Airway epithelial cell (primary cell): ENCODE results near the gene FIGLA. TPM values are rescaled to one million over a fixed set of nuclear protein-coding genes. Genes with fewer than 3 reads are reported as not detected.

Source experiments
- total RNA-seq: library from RNA; depleted of rRNA; stranded (reverse); fragments of >200 nt; gene quantifications from 2 replicates; pipeline ENCODE4 v1.2.3, GENCODE V29; 2015

The FIGLA gene, protein sequence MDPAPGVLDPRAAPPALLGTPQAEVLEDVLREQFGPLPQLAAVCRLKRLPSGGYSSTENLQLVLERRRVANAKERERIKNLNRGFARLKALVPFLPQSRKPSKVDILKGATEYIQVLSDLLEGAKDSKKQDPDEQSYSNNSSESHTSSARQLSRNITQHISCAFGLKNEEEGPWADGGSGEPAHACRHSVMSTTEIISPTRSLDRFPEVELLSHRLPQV
- not detected in 2 replicates for total RNA-seq

DNA sequence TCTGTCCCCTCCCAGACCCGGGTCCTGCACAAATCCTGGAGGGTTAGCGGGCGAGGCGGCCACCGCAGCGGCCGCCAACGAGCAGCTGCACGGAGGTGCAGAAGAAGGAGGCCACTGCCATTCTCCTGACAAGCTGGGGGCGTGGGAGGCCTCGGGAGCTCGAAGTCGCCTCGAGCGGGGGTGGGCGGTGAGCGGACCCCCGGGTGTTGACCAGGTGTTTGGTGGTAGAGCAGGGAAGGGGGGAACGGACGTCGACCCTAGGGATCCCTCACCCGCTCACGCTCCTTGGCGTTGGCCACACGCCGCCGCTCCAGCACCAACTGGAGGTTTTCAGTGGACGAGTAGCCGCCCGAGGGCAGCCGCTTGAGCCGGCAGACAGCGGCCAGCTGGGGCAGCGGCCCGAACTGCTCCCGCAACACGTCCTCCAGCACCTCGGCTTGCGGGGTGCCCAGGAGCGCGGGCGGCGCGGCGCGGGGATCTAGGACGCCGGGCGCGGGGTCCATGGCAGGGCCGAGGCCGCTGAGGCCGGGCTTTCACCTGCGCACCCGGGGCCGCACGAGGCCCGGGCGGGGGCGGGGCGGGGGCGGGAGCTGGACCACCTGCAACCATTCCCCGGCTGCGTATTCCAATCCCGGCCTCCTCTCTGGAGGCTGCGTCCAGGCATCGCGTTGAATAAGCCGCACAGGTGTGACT, at the start of gene FIGLA:
TSS of gene FIGLA (minus strand) at position 508 of the 693 bp plus-strand sequence. CDS start at position 503, 5 bp downstream.

DNA sequence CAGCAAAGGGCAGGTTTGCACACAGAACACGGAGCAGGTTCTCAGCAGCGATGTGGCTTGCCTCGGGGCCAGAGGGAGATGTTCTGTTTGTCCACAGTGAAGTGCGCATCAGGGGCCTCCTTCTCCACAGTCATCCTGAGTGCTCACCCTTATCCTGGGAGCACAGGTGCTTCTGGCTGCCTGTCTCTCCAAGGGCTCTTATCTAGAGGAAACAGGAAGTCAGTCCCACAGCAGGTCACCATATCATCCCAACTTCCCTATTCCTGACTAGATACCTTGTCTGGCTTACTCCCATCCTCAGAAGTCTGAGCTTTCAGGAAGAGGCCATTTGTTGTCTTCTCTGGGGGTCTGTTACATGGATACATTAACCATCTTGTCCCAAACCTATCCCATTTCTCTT, 45.2 kb upstream of the FIGLA start, which contains the start of gene CD207:
TSS of gene CD207 (minus strand) at position 174 of the 400 bp plus-strand sequence. CDS start at position 134, 40 bp downstream.

DNA sequence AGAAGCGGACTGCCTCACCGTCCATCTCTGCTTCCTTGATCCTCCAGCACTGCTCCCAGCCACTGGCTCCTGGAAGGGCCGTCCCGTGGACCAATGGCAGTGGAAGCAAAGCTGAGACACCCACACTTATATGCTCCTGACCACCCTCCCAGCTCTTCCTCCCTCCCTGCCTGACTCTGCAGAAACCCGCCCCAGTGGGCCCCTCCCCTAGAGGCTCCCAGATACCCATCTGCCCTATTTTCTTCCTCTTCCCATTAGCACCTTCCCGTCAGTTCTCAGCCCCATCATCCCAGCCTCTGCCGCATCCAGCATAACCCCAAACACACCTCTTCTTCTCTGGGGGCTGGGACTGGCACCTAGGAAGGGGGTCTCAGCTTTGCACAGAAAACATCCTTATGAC, 30.1 kb upstream of the FIGLA start, which contains the start of gene CLEC4F:
TSS of gene CLEC4F (minus strand) at position 101 of the 400 bp plus-strand sequence. CDS start at position 25, 76 bp downstream.

DNA sequence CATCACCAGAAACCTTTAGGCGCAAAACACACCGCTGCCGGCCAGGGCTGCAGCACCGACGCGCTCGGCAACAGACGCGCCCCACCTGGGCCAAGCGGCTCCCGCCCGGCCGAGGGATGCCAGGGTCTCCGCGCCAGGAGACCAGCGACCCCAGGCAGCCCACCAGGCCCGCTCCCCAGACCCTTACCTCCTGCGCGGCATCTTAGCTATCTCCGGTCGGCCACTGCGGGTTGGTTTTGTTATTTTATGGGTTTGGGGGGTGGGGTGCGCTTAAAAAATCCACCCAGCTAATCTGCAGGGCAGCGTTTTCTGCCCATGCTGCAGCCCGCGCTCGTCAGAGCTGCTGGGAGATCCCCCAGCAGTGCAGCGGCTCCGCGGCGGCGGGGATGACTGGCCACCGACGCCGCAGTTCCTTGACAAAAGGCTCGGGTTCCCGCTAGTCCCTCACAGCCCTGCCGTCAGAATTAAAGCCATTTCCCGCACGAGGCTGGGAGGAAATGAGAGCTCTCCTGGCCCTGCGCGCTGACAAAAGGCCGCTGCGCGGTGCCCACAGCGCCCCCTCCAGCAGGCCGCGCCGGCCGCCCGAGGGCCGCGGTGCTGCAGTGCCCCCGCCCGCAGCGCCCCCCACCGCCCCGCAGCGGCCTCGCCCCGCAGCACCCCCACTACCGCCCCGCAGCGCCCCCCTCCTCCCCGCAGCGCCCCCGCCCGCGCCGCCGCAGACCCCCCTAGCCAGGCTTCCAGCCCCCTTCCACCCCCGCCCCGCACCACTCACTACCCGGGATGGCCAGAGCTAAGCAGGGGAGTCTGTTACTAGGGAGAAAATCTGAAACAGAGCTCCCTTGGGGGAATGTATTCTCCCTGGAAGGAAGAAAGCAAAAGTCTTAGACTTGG, 22.5 kb downstream of the FIGLA start, which contains the start of gene ADD2:
TSS of gene ADD2 (minus strand) at position 502 of the 891 bp plus-strand sequence. CDS start 61,792 bp downstream, outside the sequence.

Other genes starting within 250 kb of the FIGLA start
- 97.0 and 110 TPM in 2 replicates for gene TGFA, start 236.8 kb downstream of the FIGLA start, total RNA-seq
- not detected in 2 replicates for gene ADD2, start 22.4 kb downstream of the FIGLA start, total RNA-seq
- gene CLEC4F, start 30.0 kb upstream of the FIGLA start, total RNA-seq = not detected in 2 replicates
- gene CD207, start 45.2 kb upstream of the FIGLA start, total RNA-seq = not detected in 2 replicates
- 0.14 and 0.23 TPM in 2 replicates for gene VAX2, start 109.9 kb upstream of the FIGLA start, total RNA-seq
- not detected in 2 replicates for gene ATP6V1B1, start 145.3 kb upstream of the FIGLA start, total RNA-seq
- gene ANKRD53, start 188.0 kb upstream of the FIGLA start, total RNA-seq = 0.28 TPM in 1 of 2 replicates, not detected in the other
- 20.3 and 31.9 TPM in 2 replicates for gene TEX261, start 204.2 kb upstream of the FIGLA start, total RNA-seq